Rectal smooth muscle tissue (tissue), 1 donor: ENCODE results near the gene PRPF31.
A peak's percentile ranks its signal among the peaks of the same experiment; 100 is the strongest.

Experiments used
- H3K27ac ChIP-seq: one replicate; pipeline ENCODE4 v1.7.0; 2013; ENCODE audit warnings: low read depth, low read length, inconsistent platforms
- H3K27me3 ChIP-seq: one replicate; pipeline ENCODE4 v1.7.0; 2013; ENCODE audit warnings: low read length; ENCODE audit not compliant: control insufficient read depth, insufficient read depth
- H3K36me3 ChIP-seq: one replicate; pipeline ENCODE4 v1.7.0; 2013; ENCODE audit warnings: low read length; ENCODE audit not compliant: control insufficient read depth, insufficient read depth
- H3K4me1 ChIP-seq: one replicate; pipeline ENCODE4 v1.7.0; 2013; ENCODE audit warnings: low read length; ENCODE audit not compliant: control insufficient read depth, insufficient read depth
- H3K4me3 ChIP-seq: one replicate; pipeline ENCODE4 v1.7.0; 2013; ENCODE audit warnings: low read length
- H3K9ac ChIP-seq: one replicate; pipeline ENCODE4 v1.7.0; 2013; ENCODE audit warnings: low read length

PRPF31 gene

GRCh38 chr19:54136864-54137698 is 21.5 kb downstream of the PRPF31 start:
- H3K27ac ChIP-seq: peak overlapping the region; percentile 92
- peak overlapping the region; percentile 25 for H3K9ac ChIP-seq
- no peaks in the 10 kb centered on the region for H3K36me3 ChIP-seq
- H3K4me1 ChIP-seq: peaks cover 10% of the 10 kb centered on the region
- H3K4me3 ChIP-seq: peak overlapping the region; percentile 67
- no peaks in the 10 kb centered on the region for H3K27me3 ChIP-seq

DNA sequence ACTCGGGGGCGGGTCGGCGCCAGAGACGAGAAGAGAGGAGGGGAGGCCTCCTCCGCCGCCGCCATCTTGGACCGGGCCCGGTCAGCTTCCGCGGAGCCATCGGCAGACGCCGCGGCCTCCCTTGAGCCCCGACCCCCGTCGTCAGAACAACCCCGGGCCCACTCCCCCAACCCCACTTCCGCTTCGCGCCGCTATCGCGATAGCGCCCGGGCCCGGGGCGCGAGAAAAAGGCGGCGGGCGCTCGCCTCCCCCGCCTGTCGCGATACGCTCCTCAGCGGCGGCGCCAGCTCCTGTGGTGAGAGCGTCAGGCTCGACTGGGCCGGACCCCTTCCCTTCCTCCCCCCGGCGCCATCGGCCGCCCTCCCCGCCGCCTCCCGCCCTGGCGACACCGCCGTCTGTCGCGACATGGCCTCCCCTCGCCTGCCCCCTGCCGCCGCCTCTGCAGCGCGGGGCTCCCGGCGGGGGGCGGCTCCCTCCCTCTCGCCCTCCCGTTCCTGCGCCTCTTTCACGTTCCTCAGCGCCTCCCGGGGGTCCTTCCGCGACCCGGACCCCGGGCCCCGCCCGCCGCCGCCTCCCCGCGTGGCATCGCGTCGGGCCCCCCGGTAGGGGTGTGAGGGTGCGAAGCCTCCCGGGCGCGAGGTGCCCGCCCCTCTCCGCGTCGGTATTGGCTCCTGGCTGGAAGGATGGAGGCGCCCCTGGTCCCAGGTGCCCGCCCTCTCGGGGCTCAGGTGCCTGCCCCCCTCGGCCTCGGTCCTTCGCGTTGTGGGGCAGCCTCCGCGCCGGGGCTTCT is 22.3 kb downstream of the PRPF31 start, which contains the start of gene CNOT3:
Gene CNOT3 (plus strand): TSS at position 64 of the 790 bp plus-strand sequence. CDS start 5,217 bp downstream, outside the sequence.
- H3K9ac ChIP-seq: peak within 1 kb of the TSS; percentile 73
- H3K27ac ChIP-seq: peak within 1 kb of the TSS; percentile 92
- no peaks in the 10 kb centered on the region for H3K27me3 ChIP-seq
- peaks cover 6% of the 10 kb centered on the region for H3K36me3 ChIP-seq
- H3K4me3 ChIP-seq: peak within 1 kb of the TSS; percentile 76
- H3K4me1 ChIP-seq: peaks cover 10% of the 10 kb centered on the region

- Histone ChIP-seq H3K36me3 (peaks cover 12% of the 10 kb centered on the region), H3K27me3 (no peaks in the 10 kb centered on the region), H3K9ac (no peak overlapping the region), H3K4me1 (peaks cover 10% of the 10 kb centered on the region), H3K27ac (no peak overlapping the region), H3K4me3 (peak overlapping the region; percentile 76)
Observed at GRCh38 chr19:54138489-54139256, 23.1 kb downstream of the PRPF31 start.

DNA sequence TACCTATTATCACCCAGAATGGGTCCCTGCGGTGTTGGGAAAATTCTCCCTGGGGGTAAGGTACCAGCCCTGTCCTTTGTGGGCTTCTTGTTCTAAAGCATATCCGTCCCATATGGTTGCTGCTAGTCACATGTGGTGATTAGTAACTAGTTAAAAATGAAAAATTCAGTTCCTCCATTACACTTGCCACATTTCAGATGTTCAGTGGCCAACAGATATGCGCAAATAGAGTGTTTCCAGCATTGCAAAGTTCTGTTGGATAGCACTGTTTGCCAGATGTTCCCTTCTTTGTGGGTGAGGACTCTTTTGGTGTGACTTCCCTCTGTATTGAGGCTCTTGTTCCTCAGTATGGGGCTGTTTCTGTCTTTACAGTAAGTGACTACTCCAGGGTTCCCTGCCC is 25.8 kb downstream of the PRPF31 start:
- Histone ChIP-seq H3K4me1 (peaks cover 4% of the 10 kb centered on the region), H3K4me3 (no peak overlapping the region), H3K9ac (no peak overlapping the region), H3K27ac (no peak overlapping the region), H3K36me3 (peaks cover 32% of the 10 kb centered on the region), H3K27me3 (no peaks in the 10 kb centered on the region)

DNA sequence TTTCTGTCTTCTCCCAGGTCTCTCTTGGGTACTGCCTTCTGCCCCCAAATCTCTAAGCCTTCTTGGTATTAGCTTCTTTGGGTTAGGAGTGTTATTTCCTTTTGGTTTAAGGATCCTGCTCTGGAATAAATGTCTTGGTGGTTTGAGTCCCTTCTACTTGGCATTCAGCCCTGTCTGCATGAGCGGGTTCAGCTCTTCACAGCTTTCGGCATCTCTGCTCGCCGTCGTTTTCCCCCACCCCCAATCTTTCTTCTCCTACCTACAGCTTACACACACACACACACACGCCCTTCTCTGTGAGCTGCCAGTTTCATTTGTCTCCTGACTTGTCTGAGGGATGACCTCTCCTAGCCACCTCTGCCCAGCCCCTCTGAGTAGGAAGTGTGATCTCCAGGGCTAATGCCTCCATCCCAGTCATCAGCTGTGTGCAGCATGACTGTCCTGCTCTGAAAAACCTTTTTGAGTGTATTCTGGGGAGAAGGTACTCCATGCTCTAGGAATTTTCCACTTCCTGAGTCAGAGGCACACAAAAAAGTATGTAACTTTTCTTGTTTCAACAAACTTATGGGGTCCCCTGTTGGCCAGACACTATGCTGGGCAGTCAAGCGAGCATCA is 26.7 kb downstream of the PRPF31 start:
- no peak overlapping the region for H3K4me3 ChIP-seq
- peaks cover 4% of the 10 kb centered on the region for H3K4me1 ChIP-seq
- peaks cover 41% of the 10 kb centered on the region for H3K36me3 ChIP-seq
- no peak overlapping the region for H3K9ac ChIP-seq
- no peak overlapping the region for H3K27ac ChIP-seq
- no peaks in the 10 kb centered on the region for H3K27me3 ChIP-seq

GRCh38 chr19:54145541-54146158 is 30.1 kb downstream of the PRPF31 start:
- no peaks in the 10 kb centered on the region for H3K27me3 ChIP-seq
- peaks cover 64% of the 10 kb centered on the region for H3K36me3 ChIP-seq
- no peak overlapping the region for H3K9ac ChIP-seq
- no peaks in the 10 kb centered on the region for H3K4me1 ChIP-seq
- no peak overlapping the region for H3K27ac ChIP-seq
- H3K4me3 ChIP-seq: no peak overlapping the region

GRCh38 chr19:54147676-54148075 is 32.1 kb downstream of the PRPF31 start:
- Histone ChIP-seq H3K36me3 (peaks cover 76% of the 10 kb centered on the region), H3K27me3 (no peaks in the 10 kb centered on the region), H3K4me3 (no peak overlapping the region), H3K4me1 (no peaks in the 10 kb centered on the region), H3K27ac (no peak overlapping the region), H3K9ac (no peak overlapping the region)

- Histone ChIP-seq H3K27me3 (no peaks in the 10 kb centered on the region), H3K4me3 (no peak overlapping the region), H3K9ac (no peak overlapping the region), H3K27ac (no peak overlapping the region), H3K4me1 (no peaks in the 10 kb centered on the region), H3K36me3 (peaks cover 72% of the 10 kb centered on the region)
Observed at GRCh38 chr19:54148158-54148557, 32.6 kb downstream of the PRPF31 start.

DNA sequence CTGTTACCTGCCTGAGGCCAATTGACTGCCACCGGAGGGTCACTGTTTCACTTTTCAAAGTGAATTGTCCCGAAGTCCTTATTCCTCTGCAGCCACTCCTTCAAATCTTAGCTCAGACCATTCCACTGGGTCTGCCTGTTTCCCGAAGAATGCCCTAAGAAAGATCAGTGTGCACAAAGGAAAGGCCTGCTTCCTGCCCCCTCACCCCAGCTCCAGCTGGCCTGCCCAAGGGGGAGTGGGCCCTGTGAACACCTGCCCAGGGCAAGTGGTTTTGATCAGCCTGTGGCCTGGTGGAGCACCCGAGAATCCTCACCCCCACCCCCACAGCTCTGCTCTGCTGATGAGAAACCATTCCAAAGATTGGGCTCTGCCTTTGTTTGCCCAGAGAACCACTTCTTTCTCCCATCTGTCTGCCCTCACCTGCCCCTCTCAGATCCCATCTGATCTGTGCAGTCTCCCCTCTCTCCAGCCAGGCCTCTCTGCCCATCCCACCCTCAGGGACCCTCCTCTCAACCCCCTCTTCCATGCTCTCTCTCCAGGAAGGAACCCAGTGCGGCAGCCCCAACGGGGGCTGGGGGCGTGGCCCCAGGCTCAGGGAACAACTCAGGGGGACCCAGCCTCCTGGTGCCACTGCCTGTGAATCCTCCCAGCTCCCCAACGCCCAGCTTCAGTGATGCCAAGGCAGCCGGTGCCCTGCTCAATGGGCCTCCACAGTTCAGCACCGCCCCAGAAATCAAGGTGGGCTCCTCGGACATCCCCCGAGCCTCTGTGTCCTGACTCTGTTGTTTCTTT is 33.7 kb downstream of the PRPF31 start:
- Histone ChIP-seq H3K9ac (no peak overlapping the region), H3K36me3 (peaks cover 68% of the 10 kb centered on the region), H3K4me1 (no peaks in the 10 kb centered on the region), H3K27ac (no peak overlapping the region), H3K4me3 (no peak overlapping the region), H3K27me3 (no peaks in the 10 kb centered on the region)

DNA sequence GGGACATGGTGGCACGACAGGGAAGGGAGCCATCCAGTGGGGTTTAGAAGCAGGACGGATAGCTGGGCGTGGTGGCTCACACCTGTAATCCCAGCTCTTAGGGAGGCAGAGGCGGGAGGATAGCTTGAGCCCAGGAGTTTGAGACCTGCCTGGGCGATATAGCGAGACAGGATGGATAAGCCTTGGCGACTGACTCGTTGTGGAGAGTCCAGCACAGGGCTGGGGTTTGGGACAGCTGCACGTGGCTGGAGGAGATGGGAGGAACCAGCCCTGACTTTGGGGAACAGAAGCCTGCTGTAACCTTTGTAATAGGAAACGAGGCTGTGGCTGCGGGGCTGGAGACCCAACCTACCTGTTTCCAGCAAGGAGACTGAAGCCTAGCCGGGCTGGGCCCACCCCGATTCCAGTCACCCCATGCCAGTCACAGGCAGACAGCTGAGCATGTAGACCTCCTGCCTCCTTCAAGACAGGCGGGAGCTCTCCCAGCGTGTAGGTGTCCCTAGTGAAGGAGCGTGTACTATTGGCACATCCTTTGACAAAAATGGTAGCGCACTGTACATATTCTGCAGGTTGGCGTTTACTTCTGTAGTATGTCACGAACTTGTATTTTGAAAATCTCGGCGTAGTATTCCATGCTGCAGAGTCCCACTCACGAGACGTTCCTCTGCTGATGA is 35.9 kb downstream of the PRPF31 start:
- H3K27me3 ChIP-seq: no peaks in the 10 kb centered on the region
- H3K9ac ChIP-seq: no peak overlapping the region
- no peak overlapping the region for H3K27ac ChIP-seq
- no peak overlapping the region for H3K4me3 ChIP-seq
- H3K36me3 ChIP-seq: peaks cover 68% of the 10 kb centered on the region
- H3K4me1 ChIP-seq: no peaks in the 10 kb centered on the region

DNA sequence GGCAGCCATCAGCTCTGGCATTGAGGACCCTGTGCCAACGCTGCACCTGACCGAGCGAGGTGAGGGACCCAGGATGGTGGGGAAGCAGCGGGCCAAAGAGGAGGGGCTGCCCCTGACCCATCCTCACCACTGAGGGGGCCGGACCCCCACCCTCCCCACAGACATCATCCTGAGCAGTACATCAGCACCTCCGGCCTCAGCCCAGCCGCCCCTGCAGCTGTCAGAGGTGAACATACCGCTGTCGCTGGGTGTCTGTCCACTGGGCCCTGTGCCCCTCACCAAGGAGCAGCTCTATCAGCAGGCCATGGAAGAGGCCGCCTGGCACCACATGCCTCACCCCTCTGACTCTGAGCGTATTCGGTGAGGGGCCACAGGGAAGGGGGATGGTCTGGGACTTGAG is 36.7 kb downstream of the PRPF31 start:
- no peaks in the 10 kb centered on the region for H3K27me3 ChIP-seq
- H3K36me3 ChIP-seq: peaks cover 68% of the 10 kb centered on the region
- no peaks in the 10 kb centered on the region for H3K4me1 ChIP-seq
- no peak overlapping the region for H3K27ac ChIP-seq
- no peak overlapping the region for H3K4me3 ChIP-seq
- no peak overlapping the region for H3K9ac ChIP-seq
